GM12891 (cell line): Measurements from ENCODE around the gene RAPGEF2.

ENCODE experiments used
- PAX5 ChIP-seq: IDR thresholded peaks from 2 replicates; pipeline ENCODE4 v1.6.1; 2011; ENCODE audit warnings: low read length, moderate library complexity, mild to moderate bottlenecking; ENCODE audit not compliant: insufficient read depth, severe bottlenecking
- POLR2A ChIP-seq: IDR thresholded peaks from 2 replicates; pipeline ENCODE4 v1.6.1; 2011; ENCODE audit warnings: low read depth, low read length, control low read depth
- POLR2AphosphoS5 ChIP-seq: IDR thresholded peaks from 2 replicates; pipeline ENCODE4 v1.6.1; 2011; ENCODE audit warnings: low read depth, low read length, control low read depth
- POU2F2 ChIP-seq: IDR thresholded peaks from 2 replicates; pipeline ENCODE4 v1.6.1; 2011; ENCODE audit warnings: low read depth, mild to moderate bottlenecking, control low read depth, low read length, moderate library complexity
- SPI1 ChIP-seq: IDR thresholded peaks from 2 replicates; pipeline ENCODE4 v1.6.1; 2011; ENCODE audit warnings: low read depth, low read length, control low read depth
- TAF1 ChIP-seq: IDR thresholded peaks from 2 replicates; pipeline ENCODE4 v1.6.1; 2011; ENCODE audit warnings: low read depth, low read length, control low read depth

DNA sequence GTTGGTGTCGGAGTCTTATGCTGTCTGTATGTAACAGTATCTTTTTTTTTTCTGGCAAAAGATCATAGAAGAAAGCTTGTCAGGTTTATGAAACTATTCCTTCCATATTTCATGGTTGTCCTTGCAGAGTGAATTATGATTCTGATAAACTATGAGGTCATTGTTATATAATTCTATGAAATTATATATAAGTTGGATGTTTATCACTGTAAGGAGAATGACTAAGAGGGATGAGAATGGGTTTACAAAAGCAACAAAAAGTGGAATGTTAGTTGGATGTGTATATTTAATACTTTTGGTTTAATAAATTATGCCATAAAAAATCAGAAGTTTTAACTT lies 43.1 kb downstream of the RAPGEF2 start:
- TF ChIP-seq POLR2AphosphoS5 (no peak), POLR2A (no peak), TAF1 (no peak), SPI1 (no peak), PAX5 (no peak), POU2F2 (no peak)
